ENCODE data around the gene RHO. TPM values are rescaled to one million over a fixed set of nuclear protein-coding genes. Genes with fewer than 3 reads are reported as not detected.

The RHO gene
- total RNA-seq, 2 experiments from 2014 or later: not detected

- H3K27ac Mint-ChIP-seq: no peak overlapping the region
- TF ChIP-seq CTCF (IDR thresholded peaks at IDR 0.05): no peak
- no peaks in the 10 kb centered on the region for H3K9me3 Mint-ChIP-seq
- CTCF ChIA-PET: no interaction called here
- H3K36me3 Mint-ChIP-seq (ENCODE audit: low read depth): no peaks in the 10 kb centered on the region
- intact Hi-C loops (cut with micrococcal nuclease): no loop called here
- H3K4me3 Mint-ChIP-seq: no peak overlapping the region
- ATAC-seq (no peak), DNase-seq (no peak)
- no peaks in the 10 kb centered on the region for H3K27me3 Mint-ChIP-seq
- H3K4me1 Mint-ChIP-seq (ENCODE audit: low read depth): no peaks in the 10 kb centered on the region
- POLR2A ChIA-PET: no interaction called here
Measured at GRCh38 chr3:129519896-129520715, 8.3 kb upstream of the RHO start.

- POLR2A ChIA-PET: no interaction called here
- no peaks in the 10 kb centered on the region for H3K4me1 Mint-ChIP-seq (ENCODE audit: low read depth)
Measured at GRCh38 chr3:129520960-129521359, 7.5 kb upstream of the RHO start.

GRCh38 chr3:129521611-129522010 lies 6.8 kb upstream of the RHO start:
- ATAC-seq: no peak
- Mint-ChIP-seq H3K27me3 (no peaks in the 10 kb centered on the region), H3K27ac (no peak overlapping the region), H3K36me3 (ENCODE audit: low read depth) (no peaks in the 10 kb centered on the region), H3K4me1 (ENCODE audit: low read depth) (no peaks in the 10 kb centered on the region), H3K9me3 (no peaks in the 10 kb centered on the region), H3K4me3 (no peak overlapping the region)
- TF ChIP-seq CTCF (IDR thresholded peaks at IDR 0.05): no peak
- ChIA-PET CTCF (no interaction called here), POLR2A (no interaction called here)
- no peak for DNase-seq
- intact Hi-C loops (cut with micrococcal nuclease): no loop called here

More at GRCh38 chr3:129520960-129521359, 7.5 kb upstream of the RHO start:
- ATAC-seq: no peak
- Mint-ChIP-seq H3K27ac (no peak overlapping the region), H3K9me3 (no peaks in the 10 kb centered on the region), H3K4me3 (no peak overlapping the region), H3K27me3 (no peaks in the 10 kb centered on the region), H3K36me3 (ENCODE audit: low read depth) (no peaks in the 10 kb centered on the region)
- no peak for DNase-seq
- intact Hi-C loops (cut with micrococcal nuclease): no loop called here
- TF ChIP-seq CTCF (IDR thresholded peaks at IDR 0.05): no peak
- CTCF ChIA-PET: no interaction called here

- H3K27ac Mint-ChIP-seq: no peak overlapping the region
- intact Hi-C loops (cut with micrococcal nuclease): no loop called here
- no peak for TF ChIP-seq CTCF (IDR thresholded peaks at IDR 0.05)
- H3K4me3 Mint-ChIP-seq: no peak overlapping the region
- H3K36me3 Mint-ChIP-seq (ENCODE audit: low read depth): no peaks in the 10 kb centered on the region
- ATAC-seq (no peak), DNase-seq (no peak)
- ChIA-PET POLR2A (no interaction called here), CTCF (no interaction called here)
- no peaks in the 10 kb centered on the region for H3K27me3 Mint-ChIP-seq
- no peaks in the 10 kb centered on the region for H3K4me1 Mint-ChIP-seq (ENCODE audit: low read depth)
- H3K9me3 Mint-ChIP-seq: no peaks in the 10 kb centered on the region
Measured at GRCh38 chr3:129522953-129523352, 5.5 kb upstream of the RHO start.

GRCh38 chr3:129524081-129524480 lies 4.4 kb upstream of the RHO start:
- ATAC-seq (no peak), DNase-seq (no peak)
- POLR2A ChIA-PET: interaction anchor here (0.6 kb wide), 1 partner anchor 1130 kb away, joined by 3 read pairs; no protein-coding TSS in a partner anchor
- Mint-ChIP-seq H3K4me3 (no peak overlapping the region), H3K4me1 (ENCODE audit: low read depth) (no peaks in the 10 kb centered on the region), H3K9me3 (no peaks in the 10 kb centered on the region), H3K27me3 (no peaks in the 10 kb centered on the region), H3K27ac (no peak overlapping the region), H3K36me3 (ENCODE audit: low read depth) (no peaks in the 10 kb centered on the region)
- no peak for TF ChIP-seq CTCF (IDR thresholded peaks at IDR 0.05)
- CTCF ChIA-PET: interaction anchor here (1.2 kb wide), 1 partner anchor 34 kb away, joined by 3 read pairs; no protein-coding TSS in a partner anchor
- intact Hi-C loops (cut with micrococcal nuclease): no loop called here

Measured in activated CD8-positive, alpha-beta T cell treated with anti-CD3 and anti-CD28 coated beads for 36 hours (primary cell).